ENCODE measurements around the gene TMEM140. TPM values are rescaled to one million over a fixed set of nuclear protein-coding genes. Genes with fewer than 3 reads are reported as not detected.
A peak's percentile ranks its signal among the peaks of the same experiment; 100 is the strongest.

TMEM140 gene
- total RNA-seq, 1 donor from 2014 or later: 23.3 TPM

DNA sequence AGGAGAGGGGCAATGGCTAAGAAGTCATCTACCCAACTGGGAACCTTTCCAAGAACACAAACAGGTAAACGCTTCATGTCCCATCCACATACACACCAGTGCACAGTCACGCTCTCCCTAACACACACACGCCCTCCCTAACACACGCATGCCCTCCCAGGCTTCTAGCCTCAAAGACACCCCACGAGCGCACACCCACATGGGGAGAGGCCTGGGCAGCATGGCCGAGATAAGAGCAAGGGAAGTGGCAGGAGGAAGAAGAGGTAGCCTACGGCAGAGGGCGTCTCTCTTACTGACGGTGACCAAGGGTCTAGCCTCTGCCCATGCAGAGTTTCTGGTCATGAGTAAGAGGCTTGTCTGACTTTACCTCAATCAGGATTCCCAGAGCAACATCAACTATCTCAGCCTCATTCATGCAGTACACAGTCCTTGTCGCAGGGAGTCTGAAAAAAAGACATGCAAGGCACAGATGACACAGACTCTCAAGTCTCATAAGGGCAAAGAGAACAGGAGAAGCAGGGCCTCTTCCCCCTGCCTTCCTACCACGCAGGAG lies 19.6 kb downstream of the TMEM140 start:
- intact Hi-C loops (cut with micrococcal nuclease): no loop called here
- no peak for DNase-seq
- H3K4me3 ChIP-seq: no peak overlapping the region
- TF ChIP-seq CTCF (IDR thresholded peaks at IDR 0.05; ENCODE audit: borderline replicate concordance): no peak
- no peaks in the 10 kb centered on the region for H3K9me3 ChIP-seq (replicated peaks)
- H3K27me3 ChIP-seq (ENCODE audit: low read depth): no peaks in the 10 kb centered on the region
- H3K4me1 ChIP-seq: peaks cover 73% of the 10 kb centered on the region
- peak overlapping the region; percentile 77 for H3K27ac ChIP-seq (replicated peaks)
- H3K36me3 ChIP-seq: peaks cover 35% of the 10 kb centered on the region

GRCh38 chr7:135168001-135168400 lies 20.1 kb downstream of the TMEM140 start:
- Histone ChIP-seq H3K9me3 (replicated peaks) (no peaks in the 10 kb centered on the region), H3K4me3 (no peak overlapping the region), H3K27ac (replicated peaks) (peak overlapping the region; percentile 77), H3K4me1 (peaks cover 73% of the 10 kb centered on the region), H3K36me3 (peaks cover 35% of the 10 kb centered on the region), H3K27me3 (ENCODE audit: low read depth) (no peaks in the 10 kb centered on the region)
- DNase-seq: no peak
- no peak for TF ChIP-seq CTCF (IDR thresholded peaks at IDR 0.05; ENCODE audit: borderline replicate concordance)
- intact Hi-C loops (cut with micrococcal nuclease): no loop called here

GRCh38 chr7:135168489-135169140 lies 20.7 kb downstream of the TMEM140 start:
- Histone ChIP-seq H3K27me3 (ENCODE audit: low read depth) (no peaks in the 10 kb centered on the region), H3K9me3 (replicated peaks) (no peaks in the 10 kb centered on the region), H3K36me3 (peaks cover 35% of the 10 kb centered on the region), H3K4me3 (peak overlapping the region; percentile 90), H3K27ac (replicated peaks) (peak overlapping the region; percentile 99), H3K4me1 (peaks cover 73% of the 10 kb centered on the region)
- no peak for TF ChIP-seq CTCF (IDR thresholded peaks at IDR 0.05; ENCODE audit: borderline replicate concordance)
- intact Hi-C loops (cut with micrococcal nuclease): no loop called here
- no peak for DNase-seq

DNA sequence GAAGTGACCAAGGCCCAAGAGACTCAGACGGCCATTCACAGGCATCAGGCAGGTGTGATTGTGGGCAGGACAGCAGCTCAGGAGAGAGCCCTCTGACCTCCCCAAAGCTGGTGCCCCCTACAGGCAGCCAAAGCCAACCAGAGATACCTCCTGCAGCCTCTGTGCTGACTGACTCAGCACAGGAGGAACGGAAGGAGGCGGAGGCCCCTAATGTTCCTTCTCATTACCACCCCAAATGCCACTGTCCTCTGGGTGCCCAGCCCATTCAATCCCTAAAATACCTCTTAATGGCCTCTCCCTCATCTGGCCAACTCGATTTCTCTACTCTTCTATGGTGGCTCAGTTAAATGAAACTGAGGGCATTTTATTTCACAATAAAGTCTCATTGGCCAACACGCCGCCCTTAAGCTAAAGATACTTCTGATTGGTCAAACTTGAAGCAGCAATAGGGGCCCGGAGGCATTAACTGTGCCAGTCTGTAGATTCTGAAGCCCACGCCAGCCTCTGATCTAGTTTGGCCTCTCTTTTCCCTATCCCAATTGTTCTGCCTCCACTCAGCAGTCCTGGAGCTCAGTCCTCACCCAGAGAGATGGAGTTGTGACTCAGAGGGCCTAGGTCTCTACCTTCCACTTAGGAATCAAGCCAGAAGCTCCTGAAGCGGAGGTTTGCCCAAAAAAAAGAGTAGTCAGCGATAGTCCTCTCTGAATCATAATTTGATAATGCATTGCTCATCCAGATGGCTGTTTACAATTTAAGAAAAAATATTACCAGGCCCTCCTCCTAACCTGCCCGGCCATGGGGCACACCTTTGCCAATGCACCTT lies 21.5 kb downstream of the TMEM140 start:
- peak; percentile 48 for TF ChIP-seq CTCF (IDR thresholded peaks at IDR 0.05; ENCODE audit: borderline replicate concordance)
- H3K9me3 ChIP-seq (replicated peaks): no peaks in the 10 kb centered on the region
- peak overlapping the region; percentile 90 for H3K4me3 ChIP-seq
- DNase-seq: no peak
- H3K4me1 ChIP-seq: peaks cover 66% of the 10 kb centered on the region
- no peaks in the 10 kb centered on the region for H3K27me3 ChIP-seq (ENCODE audit: low read depth)
- H3K27ac ChIP-seq (replicated peaks): peak overlapping the region; percentile 99
- intact Hi-C loops (cut with micrococcal nuclease): no loop called here
- peaks cover 35% of the 10 kb centered on the region for H3K36me3 ChIP-seq

GRCh38 chr7:135169964-135170273 lies 22.0 kb downstream of the TMEM140 start:
- Histone ChIP-seq H3K27me3 (ENCODE audit: low read depth) (no peaks in the 10 kb centered on the region), H3K4me3 (peak overlapping the region; percentile 90), H3K4me1 (peaks cover 60% of the 10 kb centered on the region), H3K36me3 (peaks cover 31% of the 10 kb centered on the region), H3K27ac (replicated peaks) (peak overlapping the region; percentile 99), H3K9me3 (replicated peaks) (no peaks in the 10 kb centered on the region)
- no peak for DNase-seq
- intact Hi-C loops (cut with micrococcal nuclease): loop anchor here (10.0 kb wide), 1 partner anchor 185 kb away; the partner anchor contains the start of gene AGBL3
- TF ChIP-seq CTCF (IDR thresholded peaks at IDR 0.05; ENCODE audit: borderline replicate concordance): no peak
